ACHN (cell line): ENCODE data around the gene FSTL5.
A peak's percentile ranks its signal among the peaks of the same experiment; 100 is the strongest.

Experiments used
- DNase-seq: peaks from one replicate; pipeline ENCODE4 v3.0.0-alpha.2; 2015
- in situ Hi-C: cut with HindIII; loops from 2 replicates; pipeline ENCODE4 v1.10.0; 2017; ENCODE audit warnings: low sequenced_read_pairs, low pct_ligation_motif_present, low pct_unique_long_range_greater_than_20kb

The FSTL5 gene

DNA sequence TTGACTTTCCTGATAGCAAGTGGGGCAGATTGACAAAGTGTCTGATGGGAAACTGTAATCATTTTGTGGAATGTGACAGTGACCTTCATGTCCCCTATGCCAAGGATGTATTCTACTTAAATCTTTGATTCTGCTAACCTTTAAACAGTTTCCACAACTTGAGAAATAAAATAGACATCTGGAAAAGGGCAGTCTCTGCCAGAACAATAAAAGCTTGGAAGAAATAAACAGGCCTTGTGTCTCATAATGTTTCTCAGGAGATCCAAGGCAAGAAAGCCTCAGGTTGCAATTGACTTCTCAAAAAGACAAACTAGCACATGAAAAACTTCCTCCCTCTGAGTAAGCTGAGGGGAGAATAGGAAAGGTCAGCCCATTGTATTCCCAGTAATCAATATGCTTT, 174.9 kb downstream of the FSTL5 start:
- in situ Hi-C loops: no loop called here
- no peak for DNase-seq

DNA sequence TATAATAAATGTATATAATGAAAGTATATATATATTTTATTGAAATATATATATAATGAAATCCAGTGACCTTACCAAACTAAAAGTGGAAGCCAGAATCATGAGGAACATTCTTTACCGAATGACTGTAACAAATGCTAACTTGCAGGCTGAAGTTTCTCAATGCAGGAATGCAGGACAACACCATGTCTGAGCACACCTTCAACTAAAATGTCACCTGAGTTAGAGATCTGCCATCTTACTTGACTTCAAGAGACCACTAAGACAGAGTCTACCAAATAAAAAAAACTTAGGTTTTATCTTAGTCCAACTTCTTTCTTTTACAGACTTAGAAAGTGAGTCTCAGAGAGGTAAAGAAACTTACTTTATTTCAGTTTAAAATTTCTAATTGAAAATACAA, 176.2 kb downstream of the FSTL5 start:
- in situ Hi-C loops: no loop called here
- no peak for DNase-seq

DNA sequence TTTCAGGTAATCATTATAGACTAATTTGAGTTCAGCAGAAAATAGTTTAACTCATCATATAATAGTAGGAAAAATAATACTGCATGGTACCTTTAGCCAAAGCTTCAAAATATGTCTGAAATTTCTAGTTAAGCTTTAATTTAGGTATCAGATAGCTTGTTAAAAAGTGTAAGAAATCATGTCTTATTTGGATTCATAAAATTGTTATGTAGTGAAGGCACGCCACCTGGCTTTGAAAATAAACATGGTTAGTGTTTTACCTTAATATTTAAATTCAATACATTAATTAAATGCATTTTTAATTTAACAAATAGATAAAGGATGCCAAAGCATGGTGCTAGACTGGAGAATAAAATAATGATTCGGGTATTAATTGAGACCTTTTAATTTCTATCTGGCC, 211.4 kb downstream of the FSTL5 start:
- peak; percentile 14 for DNase-seq
- in situ Hi-C loops: no loop called here

DNA sequence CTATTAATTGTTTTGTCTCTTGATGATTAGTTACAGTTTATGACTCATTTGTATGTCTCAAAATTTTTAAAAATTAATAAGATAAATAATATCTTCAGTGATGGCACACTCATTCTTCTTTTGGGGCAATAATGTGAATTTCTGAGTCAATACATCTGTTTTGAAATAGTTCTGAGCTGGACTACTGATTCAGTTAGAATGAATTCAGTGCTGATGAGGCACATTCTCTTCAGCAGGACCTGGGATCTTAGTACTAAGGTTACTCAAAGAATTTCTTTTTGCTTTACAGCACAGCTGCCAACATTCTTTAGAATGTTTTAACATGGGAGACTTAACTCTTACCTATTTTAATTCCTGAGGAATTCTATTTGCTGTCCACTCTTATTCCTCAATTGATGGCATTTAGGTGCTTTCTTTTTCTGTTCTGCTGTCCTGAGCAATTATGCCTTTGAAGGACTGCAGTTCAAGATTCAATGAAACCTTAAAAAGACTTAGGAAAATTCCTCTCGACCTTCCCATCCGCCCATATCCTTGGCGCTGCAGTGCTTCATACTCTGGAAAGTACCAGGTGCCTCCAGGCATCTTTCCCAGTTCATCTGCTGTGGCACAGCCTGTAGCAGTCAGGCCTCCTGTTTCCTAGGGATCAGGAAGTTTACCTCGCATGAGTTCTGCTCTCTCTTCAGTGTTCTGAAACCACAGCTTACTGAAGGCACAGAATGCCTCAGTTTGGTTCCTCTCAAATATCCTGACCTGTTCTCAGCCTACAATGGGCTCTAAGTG, 213.7 kb downstream of the FSTL5 start:
- DNase-seq: no peak
- in situ Hi-C loops: no loop called here

DNA sequence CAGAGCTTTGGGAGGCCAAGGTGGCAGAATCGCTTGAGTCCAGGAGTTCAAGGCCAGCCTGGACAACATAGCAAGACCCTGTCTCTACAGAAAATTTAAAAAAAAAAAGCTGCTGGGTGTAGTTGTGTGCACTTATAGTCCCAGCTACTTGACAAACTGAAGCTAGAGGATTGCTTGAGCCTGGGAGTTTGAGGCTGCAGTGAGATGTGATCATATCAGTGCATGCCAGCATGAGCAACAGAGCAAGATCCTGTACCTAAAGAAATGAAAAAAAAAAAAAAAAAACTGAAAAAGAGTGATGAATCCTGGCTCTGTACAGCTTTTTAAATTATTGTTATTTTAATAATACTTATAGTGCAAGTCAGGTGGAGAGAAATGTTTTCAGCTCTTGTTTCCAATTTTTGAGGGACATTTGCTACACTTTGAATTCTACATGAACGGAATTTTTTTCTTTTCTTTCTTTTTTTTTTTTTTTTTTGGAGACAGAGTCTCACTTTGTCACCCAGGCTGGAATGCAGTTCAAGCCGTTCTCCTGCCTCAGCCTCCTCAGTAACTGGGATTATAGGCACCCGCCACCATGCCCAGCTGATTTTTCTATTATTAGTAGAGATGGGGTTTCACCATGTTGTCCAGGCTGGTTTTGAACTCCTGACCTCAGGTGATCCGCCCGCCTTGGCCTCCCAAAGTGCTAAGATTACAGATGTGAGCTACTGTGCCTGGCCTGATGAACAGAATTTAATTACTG, 215.6 kb downstream of the FSTL5 start:
- DNase-seq: no peak
- in situ Hi-C loops: no loop called here

DNA sequence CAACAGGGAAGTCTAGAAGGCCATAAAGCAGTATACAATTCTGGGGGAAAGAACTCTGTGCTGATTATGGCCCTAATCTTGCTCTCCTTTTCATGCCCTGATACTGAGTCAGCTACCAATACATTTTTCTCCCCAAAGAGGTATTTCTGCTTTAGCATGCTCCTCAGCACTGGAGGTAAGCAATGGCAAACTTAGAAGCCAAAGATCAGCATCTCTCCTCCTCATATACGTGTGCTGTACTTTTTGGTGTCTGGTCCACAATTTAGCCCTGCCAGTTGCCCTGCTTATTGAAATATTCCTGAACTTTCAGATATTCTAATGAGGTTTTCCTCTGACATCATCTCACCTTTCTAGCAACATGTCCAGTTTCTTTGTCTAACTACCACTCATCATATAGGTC, 226.2 kb downstream of the FSTL5 start:
- in situ Hi-C loops: no loop called here
- no peak for DNase-seq

DNA sequence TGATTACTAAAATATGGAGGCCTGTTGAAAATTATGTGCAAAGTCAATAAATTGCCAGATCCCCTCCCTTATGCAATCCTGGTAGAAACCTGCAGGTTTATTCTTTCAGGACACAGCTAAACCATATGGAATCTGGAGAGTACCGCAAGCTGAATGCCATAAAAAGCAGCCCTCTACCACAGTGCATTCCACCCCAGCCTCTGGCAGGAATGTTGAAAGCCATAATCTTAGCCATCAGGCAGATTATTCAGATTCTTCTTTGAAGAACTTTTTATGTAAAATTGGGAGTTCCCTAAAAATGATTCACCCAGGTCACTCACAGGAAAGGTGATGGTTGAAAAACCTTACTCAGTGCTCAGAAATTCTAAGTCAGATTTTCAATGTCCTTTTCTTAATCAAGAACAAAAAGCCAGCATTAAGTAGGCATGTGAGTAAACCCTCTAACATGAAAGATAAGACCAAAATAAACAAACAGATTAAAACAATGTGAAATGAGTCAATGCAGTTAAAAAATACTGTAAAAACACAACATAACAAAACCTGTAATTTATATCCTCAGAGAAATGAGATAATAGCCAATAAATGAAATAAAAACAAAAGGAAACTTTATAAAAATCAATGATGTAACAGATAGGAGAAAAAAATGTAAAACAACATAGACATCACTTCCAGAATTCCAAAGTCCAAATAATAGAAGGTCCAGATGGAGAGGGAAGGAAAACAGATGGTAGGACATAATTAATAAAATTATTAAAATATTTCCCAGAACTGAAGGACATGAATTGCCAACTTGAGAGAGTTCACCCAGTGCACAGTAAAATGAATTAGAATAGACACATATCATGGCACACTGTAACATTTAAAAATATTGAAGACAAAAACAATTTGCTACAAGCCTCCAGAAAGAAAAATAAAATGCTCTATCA, 226.9 kb downstream of the FSTL5 start:
- no peak for DNase-seq
- in situ Hi-C loops: no loop called here

DNA sequence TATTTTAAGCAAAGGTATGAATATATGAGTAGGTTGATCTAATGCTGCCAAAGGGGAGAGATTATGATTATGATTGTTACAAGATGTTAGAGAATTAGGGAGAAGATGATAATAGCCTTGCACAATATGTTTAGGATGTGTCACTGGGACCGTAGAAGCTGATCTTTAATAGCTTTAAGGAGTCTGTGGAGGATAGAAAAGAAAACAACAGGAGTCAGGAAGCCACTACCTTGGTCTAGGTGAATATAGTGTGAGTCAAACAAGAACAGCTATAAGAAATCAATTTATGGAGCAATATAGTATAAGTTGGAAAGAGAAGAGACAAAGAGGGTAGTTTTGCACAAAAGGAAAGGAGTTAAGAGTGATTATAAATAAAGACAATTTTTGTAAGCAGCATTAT, 232.7 kb downstream of the FSTL5 start:
- DNase-seq: no peak
- in situ Hi-C loops: no loop called here

DNA sequence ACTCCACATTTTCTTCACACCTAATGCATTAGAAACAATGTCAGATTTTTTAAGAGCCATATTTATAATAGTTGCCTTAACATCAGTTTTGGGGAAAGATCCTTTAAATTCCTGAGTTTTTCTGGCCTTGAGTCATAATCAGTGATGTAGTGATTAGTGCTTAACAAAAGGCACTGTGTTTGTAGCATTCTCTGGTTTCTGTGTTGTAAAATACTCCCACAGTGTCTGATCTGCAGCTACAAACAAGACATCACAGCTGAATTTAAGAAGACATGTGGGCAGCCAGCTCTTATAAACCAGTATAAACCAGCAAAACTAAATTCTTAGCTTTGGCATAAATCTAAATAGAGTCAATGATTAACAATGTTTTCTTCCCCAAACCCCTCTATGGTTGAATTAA, 233.8 kb downstream of the FSTL5 start:
- in situ Hi-C loops: no loop called here
- no peak for DNase-seq

DNA sequence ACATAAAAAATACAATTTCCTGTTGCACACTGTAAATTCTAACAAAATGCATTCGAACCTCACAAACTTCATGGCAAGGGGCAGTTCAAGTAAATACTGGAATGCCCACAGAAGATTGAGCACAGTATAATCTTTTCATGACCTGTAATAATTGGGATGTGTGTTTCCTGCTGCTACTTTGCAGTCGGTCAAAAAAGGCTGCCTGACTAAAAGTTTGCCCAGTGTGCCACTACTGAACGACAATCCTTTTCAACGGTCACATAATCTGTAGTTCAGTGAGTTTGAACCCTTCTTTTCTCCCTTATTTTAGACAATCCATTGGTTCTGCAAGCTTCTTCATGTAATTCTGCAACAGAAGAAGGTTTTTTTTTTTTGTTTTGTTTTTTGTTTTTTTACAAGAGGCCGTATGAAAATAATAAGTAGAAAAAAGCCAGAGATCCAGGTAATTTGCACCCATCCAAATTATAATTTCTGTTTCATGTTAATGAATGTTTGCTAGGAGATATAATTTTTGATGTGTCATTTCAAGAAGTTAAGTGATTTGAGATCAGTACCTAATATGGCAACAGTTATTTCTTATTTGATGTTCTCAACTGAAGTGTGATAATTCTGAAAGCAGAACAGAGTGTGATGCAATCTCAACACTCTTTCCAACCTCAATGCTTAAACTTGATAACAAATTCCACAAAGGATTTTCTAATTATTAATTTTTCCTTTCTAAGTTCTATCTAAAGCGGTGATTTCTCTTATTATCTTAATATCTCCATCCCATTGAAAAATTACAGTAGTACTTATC, 237.6 kb downstream of the FSTL5 start:
- in situ Hi-C loops: no loop called here
- DNase-seq: no peak

DNA sequence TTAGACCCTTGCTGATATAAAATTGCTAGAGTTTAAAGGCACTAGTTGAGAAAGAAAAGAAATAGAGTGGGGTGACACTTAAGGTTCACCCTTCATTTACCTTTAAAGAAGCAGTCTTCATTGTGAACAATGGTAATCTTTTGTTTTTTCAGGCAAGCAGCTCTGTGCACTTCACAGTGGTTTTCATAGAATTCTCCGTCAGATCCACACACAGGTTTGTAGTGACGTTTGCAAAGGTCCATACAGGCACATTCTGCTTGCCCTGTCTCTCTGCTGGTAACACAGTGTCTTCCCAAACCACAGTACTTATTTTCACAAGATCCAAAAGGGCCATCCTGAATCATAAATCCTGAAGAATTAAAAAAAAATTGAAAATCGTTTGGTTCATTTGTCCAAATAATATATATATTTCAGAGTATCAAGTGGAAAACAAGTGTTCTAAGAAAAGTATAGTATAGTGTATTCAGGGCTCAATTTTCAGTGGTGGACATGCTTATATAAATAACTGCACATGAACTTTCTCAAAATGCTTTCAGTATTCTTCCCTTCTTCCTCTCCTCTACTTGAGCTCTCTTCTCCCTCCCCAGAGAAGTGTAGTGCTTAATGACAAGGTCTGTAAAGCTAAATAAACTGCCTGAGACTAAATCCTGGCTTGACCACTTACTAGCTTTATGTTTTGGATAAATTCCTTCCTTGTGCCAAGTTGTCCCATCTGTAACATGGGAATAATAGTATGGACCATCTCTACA, 243.3 kb downstream of the FSTL5 start:
- in situ Hi-C loops: no loop called here
- DNase-seq: no peak

DNA sequence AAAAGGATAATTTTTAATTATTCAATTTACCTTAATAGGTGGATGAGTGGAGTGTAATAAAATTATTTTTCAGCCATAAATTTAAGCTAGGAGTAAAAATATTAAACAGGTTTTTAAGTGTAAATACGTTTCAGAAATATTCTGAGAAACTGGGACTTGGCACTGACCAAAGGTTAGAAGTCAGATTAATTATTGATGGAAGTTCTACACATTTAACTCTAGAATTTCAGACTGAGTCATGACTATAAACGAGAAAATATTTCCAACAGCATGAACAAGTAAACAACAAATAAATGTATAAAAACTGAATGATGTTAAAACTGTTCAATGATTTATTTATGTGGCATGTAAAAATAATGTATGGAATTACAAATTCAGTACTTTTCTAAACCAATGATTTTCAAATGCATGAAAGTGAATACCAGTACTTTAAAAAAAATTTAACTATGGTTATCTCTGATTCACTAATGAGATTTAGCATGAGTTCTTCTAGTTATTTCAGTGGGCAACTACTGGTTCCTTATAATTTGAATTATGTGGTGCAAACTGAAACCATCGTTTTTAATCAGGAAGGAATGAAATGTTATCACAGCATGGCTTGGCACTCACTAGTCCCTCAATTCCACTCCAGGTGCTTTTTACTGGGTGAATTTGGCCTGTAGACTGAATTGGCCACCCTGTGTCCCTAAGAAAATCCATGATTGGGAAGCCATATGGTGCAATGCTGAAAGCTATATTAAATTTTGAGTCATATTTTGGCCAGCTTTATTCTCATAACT, 244.2 kb downstream of the FSTL5 start:
- peak; percentile 60 for DNase-seq
- in situ Hi-C loops: no loop called here

DNA sequence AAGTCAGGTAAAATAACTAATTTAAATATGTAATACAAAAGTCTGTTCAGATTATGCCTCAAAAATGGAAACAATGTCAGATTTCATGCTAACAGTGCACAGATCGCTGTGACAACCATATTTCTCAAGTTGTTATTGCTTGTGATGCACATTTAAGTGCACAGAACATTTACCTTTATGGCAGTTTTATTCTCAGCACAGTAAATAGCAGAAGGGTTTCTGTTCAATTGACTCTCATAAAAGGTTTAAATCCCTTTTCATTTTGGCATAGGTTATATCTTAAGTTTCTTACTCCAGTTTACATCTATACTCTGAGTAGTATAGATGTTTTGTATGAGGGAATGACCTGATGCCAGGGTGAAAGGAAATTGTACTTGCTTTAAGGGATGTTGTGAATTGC, 247.8 kb downstream of the FSTL5 start:
- in situ Hi-C loops: no loop called here
- no peak for DNase-seq

DNA sequence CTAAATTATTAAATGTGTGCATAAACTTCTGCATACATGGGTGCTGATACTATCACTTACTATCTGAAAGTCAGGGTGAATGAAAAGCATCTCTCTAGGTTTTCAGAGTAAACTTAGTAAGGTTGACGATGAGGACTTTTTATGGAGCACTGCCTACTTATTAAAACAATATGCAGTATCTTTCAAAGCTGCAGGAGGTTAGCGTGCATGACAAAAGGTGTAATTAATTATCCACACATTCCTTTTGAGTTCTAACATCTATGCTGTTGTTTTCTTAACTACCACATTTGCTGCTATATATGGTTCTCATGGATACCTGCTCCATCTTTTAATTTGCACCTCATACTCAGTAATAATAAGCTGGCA, 256.2 kb downstream of the FSTL5 start:
- in situ Hi-C loops: no loop called here
- DNase-seq: no peak

DNA sequence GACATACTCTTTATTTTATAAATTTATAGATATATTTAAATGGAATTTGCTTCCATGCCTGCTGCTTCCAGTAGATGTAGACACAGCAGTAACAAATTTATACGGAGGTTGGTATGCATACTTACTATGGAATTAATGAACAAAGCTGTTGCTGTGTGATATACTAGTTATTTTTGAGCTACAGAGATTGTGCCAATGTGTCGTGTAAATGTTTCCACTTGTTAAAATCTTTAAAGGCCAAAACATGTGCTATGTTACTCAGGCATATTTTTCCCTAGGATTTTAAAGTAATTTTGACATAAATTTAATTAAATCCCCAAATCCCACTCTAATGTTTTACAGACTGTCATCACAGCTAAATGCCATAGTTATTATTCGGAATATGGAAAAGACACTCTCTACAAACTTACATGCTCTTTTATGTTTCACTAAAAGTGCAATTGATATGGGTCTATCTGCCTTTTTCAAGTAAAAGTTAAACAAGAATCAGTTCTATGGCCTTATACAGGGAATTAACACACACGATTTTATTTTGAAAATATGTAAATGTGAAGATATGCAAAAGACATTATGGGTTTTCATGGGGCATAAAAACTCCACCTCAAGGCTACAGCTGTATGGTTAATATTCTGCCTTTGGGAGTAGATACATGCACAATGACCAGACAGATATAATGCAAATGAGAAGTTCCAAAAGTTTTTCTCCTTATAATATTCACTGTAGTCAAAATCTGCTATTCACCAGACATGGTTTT, 256.8 kb downstream of the FSTL5 start:
- in situ Hi-C loops: no loop called here
- DNase-seq: no peak

DNA sequence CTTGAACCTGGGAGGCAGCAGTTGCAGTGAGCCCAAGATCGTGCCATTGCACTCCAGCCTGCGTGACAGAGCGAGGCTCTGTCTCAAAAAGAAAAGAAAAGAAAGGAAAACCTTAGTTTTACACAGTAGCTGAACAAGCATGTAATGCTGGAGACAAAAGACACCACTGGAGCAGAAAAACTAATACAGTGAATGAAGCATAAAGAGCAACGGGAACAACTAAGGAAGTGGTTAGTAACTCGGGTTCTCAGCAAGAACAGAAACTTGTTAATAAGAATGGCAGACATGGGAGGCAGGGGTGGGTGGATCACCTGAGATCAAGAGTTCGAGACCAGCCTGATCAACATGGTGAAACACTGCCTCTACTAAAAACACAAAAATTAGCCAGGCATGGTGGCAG, 263.7 kb downstream of the FSTL5 start:
- DNase-seq: no peak
- in situ Hi-C loops: no loop called here
